LNCaP clone FGC (cell line): Measurements from ENCODE around the gene CNKSR2.

Experiments
- DNase-seq: peaks from one replicate; pipeline ENCODE4 v3.0.0-alpha.2; 2011; ENCODE audit warnings: low read depth
- H3K4me3 ChIP-seq: 2 replicates; pipeline ENCODE4 v1.5.1; 2011; ENCODE audit warnings: mild to moderate bottlenecking, low read depth, low read length, control low read depth
- TF ChIP-seq, protein P1 (sequence below): IDR thresholded peaks from 2 replicates; pipeline ENCODE4 v1.5.1; 2012; ENCODE audit warnings: mild to moderate bottlenecking; ENCODE audit not compliant: control insufficient read depth, insufficient read depth; ENCODE audit errors: extremely low read depth

CNKSR2 gene

GRCh38 chrX:21394792-21395191 is 20.6 kb downstream of the CNKSR2 start:
- no peak for DNase-seq

GRCh38 chrX:21398426-21398825 is 24.2 kb downstream of the CNKSR2 start:
- no peak overlapping the region for H3K4me3 ChIP-seq
- TF ChIP-seq, protein P1, sequence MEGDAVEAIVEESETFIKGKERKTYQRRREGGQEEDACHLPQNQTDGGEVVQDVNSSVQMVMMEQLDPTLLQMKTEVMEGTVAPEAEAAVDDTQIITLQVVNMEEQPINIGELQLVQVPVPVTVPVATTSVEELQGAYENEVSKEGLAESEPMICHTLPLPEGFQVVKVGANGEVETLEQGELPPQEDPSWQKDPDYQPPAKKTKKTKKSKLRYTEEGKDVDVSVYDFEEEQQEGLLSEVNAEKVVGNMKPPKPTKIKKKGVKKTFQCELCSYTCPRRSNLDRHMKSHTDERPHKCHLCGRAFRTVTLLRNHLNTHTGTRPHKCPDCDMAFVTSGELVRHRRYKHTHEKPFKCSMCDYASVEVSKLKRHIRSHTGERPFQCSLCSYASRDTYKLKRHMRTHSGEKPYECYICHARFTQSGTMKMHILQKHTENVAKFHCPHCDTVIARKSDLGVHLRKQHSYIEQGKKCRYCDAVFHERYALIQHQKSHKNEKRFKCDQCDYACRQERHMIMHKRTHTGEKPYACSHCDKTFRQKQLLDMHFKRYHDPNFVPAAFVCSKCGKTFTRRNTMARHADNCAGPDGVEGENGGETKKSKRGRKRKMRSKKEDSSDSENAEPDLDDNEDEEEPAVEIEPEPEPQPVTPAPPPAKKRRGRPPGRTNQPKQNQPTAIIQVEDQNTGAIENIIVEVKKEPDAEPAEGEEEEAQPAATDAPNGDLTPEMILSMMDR = no peak
- DNase-seq = no peak

More at GRCh38 chrX:21394792-21395191, 20.6 kb downstream of the CNKSR2 start:
- TF ChIP-seq, protein P1 = no peak
- H3K4me3 ChIP-seq = no peak overlapping the region

DNA sequence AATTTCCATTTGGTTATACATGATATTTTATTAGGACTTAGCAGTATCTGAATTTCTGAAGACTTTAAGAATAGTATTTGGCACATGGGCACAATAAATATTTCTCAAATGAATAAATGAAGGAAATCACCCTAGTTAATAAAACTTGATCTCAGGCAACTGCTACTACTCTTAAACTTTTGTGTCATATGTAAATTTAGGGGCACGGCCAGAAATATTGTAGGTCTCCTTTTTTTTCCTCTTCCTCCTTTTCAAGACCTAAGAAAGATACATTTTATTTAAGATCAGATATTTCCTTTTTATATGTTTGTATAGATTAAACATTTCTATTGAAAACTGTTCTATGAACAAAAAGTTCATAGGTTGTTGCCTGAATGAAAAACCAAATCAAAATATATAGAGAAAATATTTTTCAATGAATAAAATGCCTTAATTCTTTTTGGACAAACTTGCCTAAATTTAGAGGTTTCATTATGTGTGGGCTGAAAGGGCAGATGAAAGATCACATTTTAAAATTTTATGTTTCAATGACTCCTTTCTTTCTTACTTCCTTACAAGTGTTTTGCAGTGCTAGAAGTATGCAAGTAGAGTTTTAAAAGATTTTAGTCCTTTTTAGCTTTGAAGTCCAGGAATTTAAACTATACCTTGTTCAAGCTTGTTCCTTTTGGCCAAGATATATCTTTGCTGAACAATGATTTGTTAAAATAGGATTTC is 26.3 kb downstream of the CNKSR2 start:
- no peak overlapping the region for H3K4me3 ChIP-seq
- DNase-seq = no peak
- TF ChIP-seq, protein P1 = no peak

GRCh38 chrX:21408307-21408706 is 34.1 kb downstream of the CNKSR2 start:
- TF ChIP-seq, protein P1 = no peak
- DNase-seq = peak; percentile 23
- no peak overlapping the region for H3K4me3 ChIP-seq

GRCh38 chrX:21408788-21409187 is 34.6 kb downstream of the CNKSR2 start:
- TF ChIP-seq, protein P1 = no peak
- H3K4me3 ChIP-seq = no peak overlapping the region
- no peak for DNase-seq

- TF ChIP-seq, protein P1 = no peak
- DNase-seq = peak; percentile 87
- H3K4me3 ChIP-seq = no peak overlapping the region
Measured at GRCh38 chrX:21412029-21412428, 37.8 kb downstream of the CNKSR2 start.

GRCh38 chrX:21412883-21413282 is 38.7 kb downstream of the CNKSR2 start:
- no peak overlapping the region for H3K4me3 ChIP-seq
- DNase-seq = no peak
- TF ChIP-seq, protein P1 = no peak
